Stimulated activated naive CD4-positive, alpha-beta T cell treated with Interleukin-2 at 50 U/mL for 16 hours (primary cell): ENCODE results near the gene SKP1.

Experiments used
- DNase-seq: peaks from one replicate; lab custom pipeline; 2025; lab: John Stamatoyannopoulos, UW

The SKP1 gene

DNA sequence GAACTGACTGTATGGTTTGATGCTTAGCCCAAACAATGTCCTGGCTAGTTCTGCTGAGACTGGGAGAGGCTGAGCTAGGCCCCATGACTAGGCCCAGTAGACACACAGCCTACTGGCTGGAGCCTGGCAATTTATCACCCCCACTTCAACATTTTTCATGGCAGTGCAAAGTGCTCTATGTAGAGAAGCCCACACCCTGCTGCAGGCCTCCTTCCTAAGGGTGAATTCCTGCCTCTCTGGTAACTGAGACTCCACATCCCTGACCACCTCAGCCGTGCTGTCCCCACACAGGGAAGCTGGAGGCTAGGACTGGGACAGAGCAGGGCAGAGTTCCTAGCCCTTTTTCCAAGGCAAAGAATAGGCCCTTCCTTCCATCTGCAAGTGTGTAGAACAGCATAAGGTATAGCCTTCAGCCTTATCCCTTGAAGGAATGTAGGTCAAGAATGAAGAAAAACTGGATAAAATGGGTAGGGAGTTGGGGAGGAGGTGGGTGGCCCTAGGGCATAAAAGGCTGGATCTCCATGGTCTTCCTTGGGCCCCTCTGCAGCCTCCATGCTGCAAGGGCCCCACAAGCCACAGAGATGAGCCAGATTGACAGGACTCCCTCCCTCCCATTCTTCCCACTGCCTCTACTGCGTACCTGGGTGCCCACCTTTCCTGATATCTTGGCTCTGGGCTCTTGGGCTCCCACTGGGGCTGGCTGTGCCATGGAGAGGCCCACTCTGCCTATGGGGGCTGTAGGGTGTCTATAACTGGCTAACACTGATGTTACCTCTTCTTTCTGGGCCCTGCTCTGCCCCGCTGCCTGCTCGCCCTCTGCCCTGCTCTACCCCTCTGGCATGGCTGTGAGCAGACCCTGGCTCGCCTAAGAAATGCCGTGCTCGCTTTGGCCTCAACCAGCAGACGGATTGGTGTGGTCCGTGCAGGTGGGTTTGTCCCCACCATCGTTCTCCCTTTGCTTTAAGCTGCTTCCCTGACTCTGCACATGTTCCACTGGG is 32.5 kb downstream of the SKP1 start:
- DNase-seq, result no peak

- DNase-seq, result no peak
Observed at GRCh38 chr5:134143431-134143830, 33.3 kb downstream of the SKP1 start.

GRCh38 chr5:134142806-134143205 is 33.9 kb downstream of the SKP1 start:
- no peak for DNase-seq

GRCh38 chr5:134142052-134142451 is 34.7 kb downstream of the SKP1 start:
- DNase-seq, result no peak

- no peak for DNase-seq
Observed at GRCh38 chr5:134141331-134142050, 35.3 kb downstream of the SKP1 start.

DNA sequence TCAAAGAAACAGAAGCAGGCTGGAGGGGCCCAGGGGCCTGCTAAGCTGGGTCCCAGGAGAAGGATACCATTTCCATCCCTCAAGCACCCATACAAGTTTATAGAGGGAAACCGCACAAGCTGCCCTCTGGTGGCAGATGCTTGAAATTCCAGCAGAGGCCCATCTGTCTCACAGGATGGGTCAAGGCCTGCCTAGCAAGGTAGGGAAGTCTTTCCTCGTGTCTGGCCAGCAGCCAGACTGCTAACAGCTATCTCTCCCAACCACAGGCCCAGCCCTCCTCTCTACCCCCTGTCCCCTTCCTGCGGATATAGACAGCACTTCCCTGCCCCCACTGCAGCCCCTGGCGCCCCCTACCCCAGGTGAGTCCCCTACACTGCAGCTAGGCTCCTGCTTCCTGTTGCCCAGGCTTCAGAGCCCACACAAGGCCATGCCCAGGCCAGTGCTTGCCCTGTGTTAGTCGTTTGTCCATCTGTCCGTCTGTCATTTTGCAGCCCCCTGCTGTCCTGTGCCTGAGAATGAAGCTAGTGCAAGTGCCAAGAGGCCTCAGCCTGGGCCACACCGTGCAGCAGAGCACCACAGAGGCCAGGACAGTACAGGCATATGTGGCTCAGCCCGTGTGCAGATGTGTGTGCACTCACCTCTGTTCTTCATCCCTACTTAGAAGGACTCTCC is 36.1 kb downstream of the SKP1 start:
- DNase-seq, result peak; percentile 45

GRCh38 chr5:134139891-134140469 is 36.8 kb downstream of the SKP1 start:
- no peak for DNase-seq

DNA sequence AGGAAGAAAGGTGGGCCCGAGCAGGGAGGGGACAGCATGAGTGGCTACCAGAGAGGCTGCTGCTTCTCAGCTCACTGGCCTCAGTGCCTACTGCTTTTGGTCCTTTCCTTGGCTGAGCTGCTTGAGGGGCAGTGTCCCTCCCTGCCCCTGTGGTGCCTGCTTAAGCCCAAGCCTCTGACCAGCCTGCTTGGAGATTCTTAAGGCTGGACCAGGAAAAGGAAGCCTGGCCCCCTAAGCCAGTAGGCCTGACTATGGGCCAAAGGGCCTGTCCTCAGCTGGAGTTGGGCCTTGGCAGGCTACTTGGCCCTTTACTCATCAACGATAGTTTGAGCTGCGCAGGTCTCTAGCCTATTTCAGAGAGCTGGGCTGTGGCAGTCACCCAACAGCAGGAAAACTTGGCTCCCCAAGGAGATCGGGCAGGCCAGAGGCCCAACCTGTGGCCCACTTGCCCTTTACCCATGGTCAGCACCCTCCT is 37.3 kb downstream of the SKP1 start:
- DNase-seq, result no peak

- DNase-seq, result peak; percentile 62
Observed at GRCh38 chr5:134138416-134139376, 38.1 kb downstream of the SKP1 start.

DNA sequence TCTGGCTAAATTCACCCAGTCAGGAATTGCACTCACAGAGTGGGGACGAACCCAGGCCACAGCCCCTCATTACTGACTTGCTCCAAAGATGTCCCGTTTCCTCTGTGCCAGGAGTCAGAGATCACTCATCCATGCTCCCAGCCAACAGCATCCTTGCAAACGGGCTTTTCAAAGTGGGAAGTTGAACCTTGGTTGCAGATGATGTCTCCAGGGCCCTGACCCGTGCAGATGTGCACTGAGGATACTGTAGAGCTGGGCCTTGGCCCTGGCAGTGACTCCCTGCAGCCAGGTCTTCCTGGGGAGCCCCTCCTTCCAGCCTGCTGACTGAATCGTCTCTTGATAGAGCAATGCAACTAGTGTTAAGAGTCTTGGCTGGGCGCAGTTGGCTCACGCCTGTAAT is 40.0 kb downstream of the SKP1 start:
- DNase-seq, result no peak

GRCh38 chr5:134136221-134136631 is 40.5 kb downstream of the SKP1 start:
- DNase-seq, result no peak

DNA sequence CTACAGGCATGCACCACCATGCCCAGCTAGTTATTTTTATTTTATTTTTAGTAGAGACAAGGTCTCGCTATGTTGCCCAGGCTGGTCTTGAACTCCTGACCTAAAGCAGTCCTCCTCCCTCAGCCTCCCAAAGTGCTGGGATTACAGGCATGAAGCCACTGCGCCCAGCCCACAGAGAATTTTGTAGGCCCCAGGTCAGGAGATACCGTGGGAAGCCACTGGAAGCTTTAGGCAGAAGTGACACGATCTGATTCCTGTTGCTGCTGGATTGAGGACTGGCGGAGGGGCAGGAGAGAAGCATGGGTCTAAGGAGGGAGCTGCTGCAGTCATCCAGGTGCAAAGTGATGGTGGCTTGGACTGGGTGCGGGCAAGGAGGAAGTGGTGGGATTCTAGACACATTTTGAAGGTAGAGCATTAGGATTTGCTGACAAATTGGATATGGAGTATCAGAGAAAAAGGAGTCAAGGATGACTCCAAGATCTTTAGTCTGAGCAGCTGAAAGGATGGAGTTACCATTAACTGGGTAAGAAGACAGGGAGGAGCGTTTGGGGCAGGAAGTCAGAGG is 41.6 kb downstream of the SKP1 start:
- DNase-seq, result no peak

- no peak for DNase-seq
Observed at GRCh38 chr5:134133995-134134541, 42.7 kb downstream of the SKP1 start.

DNA sequence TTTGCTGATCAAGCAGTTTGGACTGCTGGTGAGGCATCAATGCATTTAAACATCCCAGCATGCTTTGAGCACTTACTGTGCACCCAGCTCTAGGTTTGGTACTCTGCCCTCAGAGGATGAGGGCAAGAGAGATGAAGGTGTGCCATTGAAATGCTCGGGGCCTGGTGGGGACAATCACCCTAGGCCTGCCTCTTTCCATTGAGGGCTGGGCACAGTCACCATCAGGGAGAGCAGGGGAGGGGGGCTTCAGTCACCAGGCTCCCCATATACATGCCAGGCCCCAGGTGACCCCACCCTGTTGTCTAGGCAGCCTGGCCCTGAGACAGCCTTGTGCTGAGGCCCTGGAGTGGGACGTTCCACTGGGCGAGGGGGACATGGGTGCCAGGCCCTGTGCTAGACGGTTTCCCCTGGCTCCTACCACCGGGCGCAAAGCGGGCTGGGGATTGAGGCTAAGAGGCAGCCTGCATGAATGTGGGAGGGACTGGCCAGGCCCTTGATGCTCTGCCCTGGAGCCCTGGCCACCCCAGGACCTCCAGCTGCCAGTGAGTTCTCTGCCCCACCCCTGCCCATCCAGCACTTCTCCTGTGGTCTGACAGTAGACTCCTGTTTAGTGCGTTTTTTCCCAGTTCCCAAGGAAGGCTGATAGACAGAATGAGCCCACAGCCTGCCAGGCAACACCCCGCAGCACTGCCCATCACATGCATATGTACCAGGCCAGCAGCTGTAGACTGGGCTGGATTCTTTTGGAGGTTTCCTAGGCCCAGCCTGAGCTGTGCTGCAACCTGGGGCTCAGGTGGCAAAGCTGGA is 43.4 kb downstream of the SKP1 start:
- DNase-seq, result no peak

- DNase-seq, result peak; percentile 75
Observed at GRCh38 chr5:134132372-134133187, 44.2 kb downstream of the SKP1 start.

- DNase-seq, result no peak
Observed at GRCh38 chr5:134131578-134132350, 45.0 kb downstream of the SKP1 start.

DNA sequence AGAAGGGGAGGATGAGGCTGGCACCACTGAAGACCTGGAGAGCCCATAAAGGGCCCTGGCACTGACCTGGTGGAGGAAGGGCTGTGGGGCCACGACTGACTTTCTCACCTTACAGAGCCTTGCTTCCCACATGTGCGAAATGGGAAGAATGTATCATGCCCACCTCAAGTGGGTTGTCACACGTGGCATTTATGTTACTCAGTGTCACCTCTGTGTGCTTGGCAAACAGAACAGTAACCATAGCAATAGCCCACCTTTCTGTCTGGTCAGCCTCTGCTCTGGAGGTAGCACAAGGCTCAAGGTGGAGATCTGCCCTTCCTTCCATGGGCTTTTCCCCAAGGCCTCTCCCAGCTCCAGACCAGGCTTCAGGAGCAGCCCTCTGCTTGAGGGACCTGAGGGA is 45.6 kb downstream of the SKP1 start:
- peak; percentile 56 for DNase-seq
